Colonic mucosa (tissue), 4 donors: ENCODE measurements around the gene UBE3C. TPM values are rescaled to one million over a fixed set of nuclear protein-coding genes. Genes with fewer than 3 reads are reported as not detected.

Experiments used
- DNase-seq: peaks from one replicate; pipeline ENCODE4 v3.0.0-alpha.2; 2020
- H3K27ac ChIP-seq: fragments of 200-600 bp; one replicate; pipeline ENCODE4 v1.8.0; 2021
- H3K27me3 ChIP-seq: fragments of 200-600 bp; one replicate; pipeline ENCODE4 v1.8.0; 2021
- H3K36me3 ChIP-seq: fragments of 200-600 bp; one replicate; pipeline ENCODE4 v1.8.0; 2021
- H3K4me1 ChIP-seq: fragments of 200-600 bp; one replicate; pipeline ENCODE4 v1.8.0; 2021; ENCODE audit warnings: mild to moderate bottlenecking
- H3K4me3 ChIP-seq: fragments of 200-600 bp; one replicate; pipeline ENCODE4 v1.8.0; 2021
- H3K9ac ChIP-seq, 2 donors: one replicate each; pipeline ENCODE4 v1.7.0; 2013; ENCODE audit warnings: control low read depth in 2 of 2, low read depth in 2 of 2, low read length in 2 of 2
- H3K9me3 ChIP-seq: fragments of 200-600 bp; one replicate; pipeline ENCODE4 v1.8.0; 2021
- intact Hi-C: fragments of 100-400 bp; cut with DNase I; formaldehyde crosslinking; loops from one replicate; pipeline ENCODE4 v1.14.1; 2022
- total RNA-seq, 2 donors: library from RNA; stranded (reverse); fragmentation: NEBNext Ultra II Directional in 1 of 2; extraction: Animal tissue kit (Norgen Biotek cat#: 25700) in 1 of 2; gene quantifications; one replicate each; pipeline ENCODE4 v1.2.1, GENCODE V29; 2021
- TF ChIP-seq, protein P1 (sequence below): fragments of 200-600 bp; IDR thresholded peaks from one replicate; pipeline ENCODE4 v1.8.0; 2022; ENCODE audit warnings: antibody characterized with exemption, mild to moderate bottlenecking
- donor health status: healthy.
- donor health status: DM: no; HTN: no; CAD: no.
- donor health status: DM: no; HTN: no; CAD: no.

UBE3C gene
- total RNA-seq, 2 donors from 2014 or later, result 50.9 to 60.7 TPM

DNA sequence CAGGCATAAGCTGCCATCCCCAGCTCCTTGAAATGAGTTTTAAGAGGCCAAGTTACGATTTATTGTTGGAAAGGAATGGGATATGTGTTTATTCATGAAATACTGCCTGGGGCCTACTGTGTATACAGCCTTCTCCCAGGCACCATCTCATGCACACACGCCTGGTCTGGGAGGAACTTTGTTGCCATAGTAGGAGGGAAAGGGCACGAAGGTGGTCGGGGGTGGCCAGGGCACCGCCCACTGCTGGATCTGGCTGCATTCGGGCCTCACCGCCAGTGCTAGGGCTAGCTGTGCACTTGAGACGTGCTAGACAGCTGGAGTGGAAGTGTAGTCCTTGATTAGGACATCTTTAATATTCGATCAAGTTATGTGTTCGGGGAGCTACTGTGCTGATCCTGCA lies 84.0 kb downstream of the UBE3C start:
- TF ChIP-seq, protein P1, sequence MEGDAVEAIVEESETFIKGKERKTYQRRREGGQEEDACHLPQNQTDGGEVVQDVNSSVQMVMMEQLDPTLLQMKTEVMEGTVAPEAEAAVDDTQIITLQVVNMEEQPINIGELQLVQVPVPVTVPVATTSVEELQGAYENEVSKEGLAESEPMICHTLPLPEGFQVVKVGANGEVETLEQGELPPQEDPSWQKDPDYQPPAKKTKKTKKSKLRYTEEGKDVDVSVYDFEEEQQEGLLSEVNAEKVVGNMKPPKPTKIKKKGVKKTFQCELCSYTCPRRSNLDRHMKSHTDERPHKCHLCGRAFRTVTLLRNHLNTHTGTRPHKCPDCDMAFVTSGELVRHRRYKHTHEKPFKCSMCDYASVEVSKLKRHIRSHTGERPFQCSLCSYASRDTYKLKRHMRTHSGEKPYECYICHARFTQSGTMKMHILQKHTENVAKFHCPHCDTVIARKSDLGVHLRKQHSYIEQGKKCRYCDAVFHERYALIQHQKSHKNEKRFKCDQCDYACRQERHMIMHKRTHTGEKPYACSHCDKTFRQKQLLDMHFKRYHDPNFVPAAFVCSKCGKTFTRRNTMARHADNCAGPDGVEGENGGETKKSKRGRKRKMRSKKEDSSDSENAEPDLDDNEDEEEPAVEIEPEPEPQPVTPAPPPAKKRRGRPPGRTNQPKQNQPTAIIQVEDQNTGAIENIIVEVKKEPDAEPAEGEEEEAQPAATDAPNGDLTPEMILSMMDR, result no peak
- intact Hi-C loops, result no loop called here
- Histone ChIP-seq H3K27ac (no peak overlapping the region), H3K36me3 (no peaks in the 10 kb centered on the region), H3K27me3 (no peaks in the 10 kb centered on the region), H3K9ac (no peak overlapping the region), H3K4me1 (no peaks in the 10 kb centered on the region), H3K9me3 (no peaks in the 10 kb centered on the region), H3K4me3 (no peak overlapping the region)
- no peak for DNase-seq

DNA sequence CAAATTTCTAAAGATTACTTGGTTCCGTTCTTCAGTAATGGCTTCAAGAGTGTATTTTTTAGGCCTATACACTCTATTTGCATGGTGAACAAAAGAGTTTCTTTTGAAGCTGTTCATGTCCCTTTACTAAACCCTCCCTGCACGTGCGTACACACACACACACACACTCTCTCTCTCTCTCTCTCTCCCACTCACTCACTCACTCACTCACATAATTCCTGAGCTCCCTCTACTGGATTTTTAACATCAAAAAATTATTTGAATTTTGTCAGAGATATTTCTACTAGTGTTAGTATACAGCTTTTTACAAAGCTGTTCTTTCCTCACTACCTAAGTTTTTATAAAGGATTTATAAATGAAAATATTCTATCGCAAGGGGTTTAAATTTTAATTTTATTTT lies 85.9 kb downstream of the UBE3C start:
- H3K4me3 ChIP-seq, result no peak overlapping the region
- H3K27me3 ChIP-seq, result no peaks in the 10 kb centered on the region
- H3K9ac ChIP-seq, result no peak overlapping the region
- intact Hi-C loops, result no loop called here
- TF ChIP-seq, protein P1, result no peak
- no peak overlapping the region for H3K27ac ChIP-seq
- no peaks in the 10 kb centered on the region for H3K4me1 ChIP-seq
- H3K36me3 ChIP-seq, result no peaks in the 10 kb centered on the region
- DNase-seq, result no peak
- H3K9me3 ChIP-seq, result no peaks in the 10 kb centered on the region

DNA sequence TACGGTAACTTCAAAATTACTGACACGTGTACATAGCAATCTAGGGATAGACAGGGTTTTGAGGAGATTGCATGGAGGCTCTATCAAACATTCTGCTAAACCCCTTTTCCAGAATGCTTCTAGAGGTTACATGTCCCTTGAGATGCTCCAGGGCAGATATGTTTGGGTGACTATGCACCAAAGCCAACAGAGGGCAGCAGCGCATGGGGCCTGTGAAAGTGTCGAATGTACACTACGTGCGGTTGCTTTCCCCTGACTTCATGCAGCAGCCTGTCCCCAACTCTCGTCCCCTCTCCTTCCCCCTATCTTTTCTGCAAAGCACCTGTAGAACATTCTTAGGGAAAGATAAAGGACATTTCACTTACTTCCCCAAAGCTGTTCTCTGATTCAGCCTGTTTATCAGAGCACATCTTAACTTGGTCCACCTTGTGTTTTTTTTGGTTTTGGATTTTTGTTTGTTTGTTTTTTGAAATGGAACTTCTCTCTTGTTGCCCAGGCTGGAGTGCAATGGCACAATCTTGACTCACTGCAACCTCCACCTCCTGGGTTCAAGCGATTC lies 90.2 kb downstream of the UBE3C start:
- H3K4me1 ChIP-seq, result no peaks in the 10 kb centered on the region
- no peaks in the 10 kb centered on the region for H3K9me3 ChIP-seq
- H3K4me3 ChIP-seq, result no peak overlapping the region
- intact Hi-C loops, result no loop called here
- DNase-seq, result no peak
- H3K9ac ChIP-seq, result no peak overlapping the region
- H3K27me3 ChIP-seq, result no peaks in the 10 kb centered on the region
- TF ChIP-seq, protein P1, result no peak
- no peak overlapping the region for H3K27ac ChIP-seq
- H3K36me3 ChIP-seq, result no peaks in the 10 kb centered on the region

DNA sequence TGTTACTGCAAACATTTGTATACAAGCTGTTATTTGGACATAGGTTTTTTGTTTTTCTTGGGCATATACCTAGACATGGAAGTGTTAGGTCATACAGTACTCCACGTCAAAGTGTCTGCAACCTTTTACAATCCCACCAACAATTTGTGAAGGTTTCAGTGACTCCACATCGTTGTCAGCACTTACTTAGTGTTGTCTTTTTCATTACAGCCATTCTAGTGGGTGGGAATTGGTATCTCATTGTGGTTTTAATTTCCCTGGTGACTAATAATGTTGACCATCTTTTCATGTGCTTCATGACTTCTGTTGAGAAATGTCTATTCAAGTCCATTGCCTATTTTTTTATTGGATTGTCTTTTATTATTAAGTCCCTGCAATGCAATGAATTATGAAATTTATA lies 95.0 kb downstream of the UBE3C start:
- Histone ChIP-seq H3K27me3 (no peaks in the 10 kb centered on the region), H3K9ac (no peak overlapping the region), H3K4me3 (no peak overlapping the region), H3K4me1 (no peaks in the 10 kb centered on the region), H3K27ac (no peak overlapping the region), H3K9me3 (no peaks in the 10 kb centered on the region), H3K36me3 (no peaks in the 10 kb centered on the region)
- TF ChIP-seq, protein P1, result no peak
- intact Hi-C loops, result no loop called here
- DNase-seq, result no peak

DNA sequence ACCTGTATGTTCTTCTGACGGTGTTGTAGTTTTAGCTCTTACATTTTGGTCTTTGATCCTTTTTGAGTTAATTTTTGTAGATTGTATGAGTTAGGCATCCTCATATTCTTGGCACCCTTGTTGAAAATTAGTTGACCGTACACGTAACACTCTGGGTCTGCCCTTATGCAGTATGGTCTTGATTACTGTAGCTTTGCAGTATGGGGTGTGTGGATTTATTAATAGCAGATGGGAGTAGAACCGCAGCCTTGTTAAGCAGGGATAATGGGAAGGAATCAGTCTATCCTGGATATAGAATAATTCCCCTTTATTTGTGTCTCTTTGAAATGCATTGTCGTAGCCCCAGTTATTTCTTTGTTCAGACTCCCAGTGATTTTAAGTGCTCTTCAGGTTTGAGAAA lies 95.5 kb downstream of the UBE3C start:
- Histone ChIP-seq H3K27ac (no peak overlapping the region), H3K9ac (no peak overlapping the region), H3K36me3 (no peaks in the 10 kb centered on the region), H3K9me3 (no peaks in the 10 kb centered on the region), H3K4me1 (no peaks in the 10 kb centered on the region), H3K4me3 (no peak overlapping the region), H3K27me3 (no peaks in the 10 kb centered on the region)
- intact Hi-C loops, result no loop called here
- DNase-seq, result no peak
- TF ChIP-seq, protein P1, result no peak
